ENCODE measurements around the gene CACNB2.

Gene CACNB2

GRCh38 chr10:18293536-18294510 lies 153.6 kb downstream of the CACNB2 start:
- DNase-seq (ENCODE audit: low read depth in 2 of 2) = no peak

- DNase-seq (ENCODE audit: low read depth in 2 of 2) = no peak
Observed at GRCh38 chr10:18294633-18295032, 154.4 kb downstream of the CACNB2 start.

- DNase-seq (ENCODE audit: low read depth in 2 of 2) = no peak
Observed at GRCh38 chr10:18297659-18298058, 157.4 kb downstream of the CACNB2 start.

GRCh38 chr10:18298256-18298655 lies 158.0 kb downstream of the CACNB2 start:
- DNase-seq (ENCODE audit: low read depth in 2 of 2) = no peak

DNA sequence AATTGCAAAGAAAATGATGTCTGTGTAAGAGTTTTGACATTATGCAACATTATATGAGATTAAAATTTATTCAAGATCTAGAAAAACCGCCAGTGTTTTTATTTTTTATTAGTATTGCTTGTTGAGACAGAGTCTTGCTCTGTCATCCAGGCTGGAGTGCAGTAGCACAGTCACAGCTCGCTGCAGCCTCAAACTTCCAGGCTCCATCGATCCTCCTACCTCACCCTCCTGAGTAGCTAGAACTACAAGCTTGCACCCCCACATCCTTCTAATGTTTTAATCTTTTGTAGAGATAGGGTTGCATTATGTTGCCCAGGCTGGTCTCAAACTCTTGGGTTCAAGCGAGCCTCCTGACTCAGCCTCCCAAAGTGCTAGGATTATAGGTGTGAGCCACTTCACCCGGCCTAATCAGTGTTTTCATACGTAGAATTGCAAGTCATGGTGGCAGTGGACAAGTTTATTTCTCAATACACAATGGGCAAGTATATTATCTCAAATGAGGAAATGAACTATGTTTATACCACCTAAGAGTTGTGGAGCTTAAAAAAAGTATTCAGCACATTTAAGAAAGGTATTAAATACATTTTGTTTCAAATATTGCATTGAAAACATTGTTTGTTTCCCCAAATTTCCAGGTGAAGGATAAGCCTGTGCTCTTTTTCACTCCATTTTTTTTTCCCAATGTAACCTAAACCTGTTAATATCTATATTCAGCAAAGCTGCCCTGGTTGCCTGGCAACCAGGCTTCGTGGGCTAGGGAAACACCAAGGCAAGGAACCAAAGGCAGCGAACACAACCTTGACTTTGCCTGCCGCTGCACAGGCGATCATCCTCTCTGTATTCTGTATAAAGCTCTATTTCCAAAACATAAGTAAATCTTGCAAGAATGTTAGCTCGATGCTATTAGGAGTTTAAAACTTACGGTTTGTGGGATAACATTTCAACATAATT lies 163.9 kb downstream of the CACNB2 start:
- no peak for DNase-seq (ENCODE audit: low read depth in 2 of 2)

- DNase-seq (ENCODE audit: low read depth in 2 of 2) = no peak
Observed at GRCh38 chr10:18306031-18306430, 165.8 kb downstream of the CACNB2 start.

GRCh38 chr10:18308600-18308999 lies 168.4 kb downstream of the CACNB2 start:
- DNase-seq (ENCODE audit: low read depth in 2 of 2) = no peak

- DNase-seq (ENCODE audit: low read depth in 2 of 2) = no peak
Observed at GRCh38 chr10:18310761-18311160, 170.5 kb downstream of the CACNB2 start.

DNA sequence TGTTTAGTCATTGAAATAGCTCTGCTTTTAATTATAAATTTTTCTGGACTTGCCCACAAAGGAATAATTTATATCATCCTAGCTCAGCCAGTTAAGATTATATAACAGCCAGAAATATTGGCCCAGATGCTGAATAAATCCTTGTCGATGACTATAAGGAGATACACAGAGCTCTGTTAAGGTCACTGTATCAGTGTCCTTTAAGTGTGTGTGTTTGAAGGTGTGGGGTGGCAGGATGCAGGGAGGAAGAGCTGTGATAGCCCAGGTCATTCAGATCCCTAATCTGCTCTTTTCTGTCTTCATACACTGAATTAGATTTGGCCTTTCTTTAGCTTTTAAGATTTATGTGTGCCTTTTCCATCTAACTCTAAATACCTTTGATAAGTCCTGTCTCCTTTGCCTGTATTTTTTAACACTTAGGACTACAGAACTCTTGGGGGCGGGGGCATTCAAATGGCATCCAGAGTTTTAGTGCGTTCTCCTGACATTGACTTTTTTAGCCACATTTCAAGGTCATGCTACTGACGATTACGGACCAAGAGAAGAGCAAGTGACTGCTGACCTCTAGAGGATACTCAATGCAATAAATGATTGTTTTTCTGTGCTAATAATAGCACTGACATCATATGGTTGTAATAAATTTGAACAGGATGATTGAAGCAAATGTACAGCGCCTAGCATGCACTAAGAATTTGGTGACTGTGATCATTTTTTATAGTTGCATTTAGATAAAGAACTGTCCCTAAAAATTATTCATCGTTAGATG lies 172.3 kb downstream of the CACNB2 start:
- no peak for DNase-seq (ENCODE audit: low read depth in 2 of 2)

GRCh38 chr10:18313140-18313530 lies 172.9 kb downstream of the CACNB2 start:
- DNase-seq (ENCODE audit: low read depth in 2 of 2) = no peak

GRCh38 chr10:18313626-18314025 lies 173.4 kb downstream of the CACNB2 start:
- DNase-seq (ENCODE audit: low read depth in 2 of 2) = no peak

DNA sequence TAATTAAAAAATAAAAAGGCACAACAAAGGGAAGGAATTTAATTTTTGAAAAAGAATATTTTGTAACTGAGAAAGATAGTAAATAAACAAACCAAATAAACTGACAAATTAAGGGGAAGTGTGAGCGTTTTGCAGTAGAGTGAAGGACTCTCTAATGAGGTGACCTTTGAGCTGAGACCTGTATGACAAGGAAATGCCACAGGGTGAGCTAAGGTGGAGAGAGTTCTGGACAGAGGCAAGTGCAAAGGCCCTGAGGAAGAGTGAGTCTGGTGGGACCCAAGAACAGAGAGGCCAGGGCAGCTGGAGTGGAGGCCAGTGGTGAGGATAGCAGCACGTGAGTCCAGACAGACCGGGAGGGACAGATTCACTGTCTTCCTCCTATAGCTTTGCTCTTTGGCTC lies 179.4 kb downstream of the CACNB2 start:
- DNase-seq (ENCODE audit: low read depth in 2 of 2) = no peak

- DNase-seq (ENCODE audit: low read depth in 2 of 2) = no peak
Observed at GRCh38 chr10:18321371-18321770, 181.1 kb downstream of the CACNB2 start.

GRCh38 chr10:18323916-18324315 lies 183.7 kb downstream of the CACNB2 start:
- no peak for DNase-seq (ENCODE audit: low read depth in 2 of 2)

GRCh38 chr10:18325410-18325809 lies 185.2 kb downstream of the CACNB2 start:
- no peak for DNase-seq (ENCODE audit: low read depth in 2 of 2)

- DNase-seq (ENCODE audit: low read depth in 2 of 2) = no peak
Observed at GRCh38 chr10:18325889-18326531, 185.8 kb downstream of the CACNB2 start.

- DNase-seq (ENCODE audit: low read depth in 2 of 2) = no peak
Observed at GRCh38 chr10:18328941-18329340, 188.7 kb downstream of the CACNB2 start.

DNA sequence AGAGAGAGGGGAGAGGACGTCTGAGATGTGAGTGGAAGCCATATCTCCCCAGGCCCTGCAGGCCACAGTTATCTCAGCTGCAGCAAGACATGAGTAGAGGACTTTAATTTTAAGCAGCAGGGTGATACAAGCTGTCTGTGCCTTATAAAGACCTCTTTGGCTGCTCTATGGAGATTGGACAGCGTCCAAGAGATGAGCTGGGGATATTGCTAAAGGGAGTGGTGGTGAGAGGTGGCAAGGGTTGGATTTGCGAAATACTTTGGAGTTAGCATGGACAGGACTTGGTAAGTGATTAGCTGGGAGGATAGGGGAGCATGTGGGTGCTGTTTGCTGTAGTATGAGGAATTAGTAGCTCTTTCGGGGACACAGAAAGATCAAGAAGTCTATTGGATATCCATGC lies 191.8 kb downstream of the CACNB2 start:
- DNase-seq (ENCODE audit: low read depth in 2 of 2) = no peak

GRCh38 chr10:18332484-18332883 lies 192.3 kb downstream of the CACNB2 start:
- DNase-seq (ENCODE audit: low read depth in 2 of 2) = no peak

- DNase-seq (ENCODE audit: low read depth in 2 of 2) = no peak
Observed at GRCh38 chr10:18333621-18334020, 193.4 kb downstream of the CACNB2 start.
